K562 (cell line): ENCODE measurements around the gene SGK1. TPM values are rescaled to one million over a fixed set of nuclear protein-coding genes. Genes with fewer than 3 reads are reported as not detected.

Experiments
- ATAC-seq: fragments of 200-7000 bp; cut with Tn5 transposase; 3 replicates; pipeline ENCODE4 v1.9.1; 2020; ENCODE audit warnings: moderate library complexity
- BruUV-seq: library from RNA; stranded (reverse); fragments of 400-500 nt; replicated peaks from 2 replicates; lab custom pipeline; 2021; lab: Mats Ljungman, UMichigan
- CTCF ChIA-PET: fragments of 300-600 bp; formaldehyde crosslinking; extraction: SDS; loops from one replicate; lab custom pipeline; 2021; ENCODE audit warnings: low intra/inter-chr PET ratio; lab: Yijun Ruan, JAX
- POLR2A ChIA-PET: fragments of 300-600, 350-650 bp; sonication (Branson Sonifier 250); formaldehyde crosslinking; extraction: SDS; loops from one replicate; lab custom pipeline; 2021; ENCODE audit warnings: antibody characterized with exemption, inconsistent platforms; lab: Yijun Ruan, JAX
- DNase-seq, 4 experiments: peaks; one replicate each; pipeline versions ENCODE4 v3.0.0 to v3.0.0-alpha.2; 2011 to 2018; ENCODE audit warnings: low spot score in 3 of 4, mixed read lengths in 3 of 4; ENCODE audit errors: extremely low read depth in 1 of 4
- FAIRE-seq: peaks from 2 replicates; lab custom pipeline; 2011; peaks lifted over from hg19 to GRCh38; lab: Jason Lieb, UNC
- H2AFZ ChIP-seq: 2 replicates; pipeline ENCODE4 v1.6.0; 2011; ENCODE audit warnings: low read depth, low read length, control low read depth, inconsistent platforms
- H3K27ac ChIP-seq: fragments of 200-600 bp; 3 replicates; pipeline ENCODE4 v1.8.0; 2011; ENCODE audit warnings: low read depth, mild to moderate bottlenecking, control low read depth, inconsistent platforms, low read length, moderate library complexity, mixed read lengths; ENCODE audit errors: extremely low read depth
- H3K27me3 ChIP-seq, 2 experiments: fragments of 300-600 bp in 1 of 2; 2 replicates in 1 of 2; 3 replicates in 1 of 2; pipeline versions ENCODE4 v1.6.0 to v1.8.0; 2011; ENCODE audit warnings: inconsistent platforms in 2 of 2, low read length in 2 of 2, mild to moderate bottlenecking in 1 of 2, mixed read lengths in 1 of 2, moderate library complexity in 1 of 2; ENCODE audit not compliant: control insufficient read depth in 2 of 2, insufficient read depth in 2 of 2
- H3K36me3 ChIP-seq: fragments of 300-600 bp; 3 replicates; pipeline ENCODE4 v1.8.0; 2011; ENCODE audit warnings: mild to moderate bottlenecking, low read length, inconsistent platforms; ENCODE audit not compliant: control insufficient read depth, insufficient read depth
- H3K4me1 ChIP-seq, 2 experiments: fragments of 200-600 bp in 1 of 2; replicated peaks in 1 of 2; 2 replicates in 1 of 2; 3 replicates in 1 of 2; pipeline versions ENCODE4 v1.5.1 to v1.8.0; 2011; ENCODE audit warnings: inconsistent platforms in 2 of 2, low read length in 2 of 2, mild to moderate bottlenecking in 1 of 2, mixed read lengths in 1 of 2, moderate library complexity in 1 of 2; ENCODE audit not compliant: control insufficient read depth in 2 of 2, insufficient read depth in 2 of 2
- H3K4me2 ChIP-seq: 2 replicates; pipeline ENCODE4 v1.6.1; 2011; ENCODE audit warnings: low read length, control low read depth, inconsistent platforms, mixed read lengths; ENCODE audit not compliant: insufficient read depth
- H3K4me3 ChIP-seq: fragments of 200-600 bp; sonication (generic), shearing (Covaris generic); 2 replicates; pipeline ENCODE4 v1.5.1; 2016; ENCODE audit warnings: control low read depth, inconsistent platforms
- H3K79me2 ChIP-seq: fragments of 200-600 bp; 3 replicates; pipeline ENCODE4 v1.8.0; 2011; ENCODE audit warnings: low read length, inconsistent platforms; ENCODE audit not compliant: control insufficient read depth, insufficient read depth
- H3K9ac ChIP-seq, 2 experiments: 2 replicates each; pipeline versions ENCODE4 v1.6.0 to v1.6.1; 2011; ENCODE audit warnings: low read depth in 2 of 2, low read length in 2 of 2, control low read depth in 1 of 2, inconsistent platforms in 1 of 2, mild to moderate bottlenecking in 1 of 2, mixed read lengths in 1 of 2; ENCODE audit not compliant: insufficient read depth in 1 of 2
- H3K9me1 ChIP-seq: one replicate; pipeline ENCODE4 v1.6.0; 2011; ENCODE audit warnings: inconsistent platforms, mild to moderate bottlenecking, low read length, moderate library complexity; ENCODE audit not compliant: control insufficient read depth, insufficient read depth
- H3K9me3 ChIP-seq: replicated peaks from 2 replicates; pipeline ENCODE4 v1.5.1; 2011; ENCODE audit warnings: low read depth, low read length, inconsistent platforms; ENCODE audit not compliant: control insufficient read depth, insufficient read depth
- H4K20me1 ChIP-seq: replicated peaks from 2 replicates; pipeline ENCODE4 v1.6.1; 2011; ENCODE audit warnings: low read length, inconsistent platforms, mixed read lengths; ENCODE audit not compliant: control insufficient read depth, insufficient read depth
- CREB5 ChIP-seq: fragments of 250-450 bp; sonication (Bioruptor Pico); IDR thresholded peaks from 2 replicates; pipeline ENCODE4 v1.5.0; 2020; ENCODE audit warnings: mild to moderate bottlenecking
- MEIS2 ChIP-seq: fragments of 450-650 bp; IDR thresholded peaks from 2 replicates; pipeline ENCODE4 v1.6.1; 2014; ENCODE audit warnings: mild to moderate bottlenecking; ENCODE audit not compliant: partially characterized antibody
- MGA ChIP-seq: fragments of 450-650 bp; IDR thresholded peaks from 2 replicates; pipeline ENCODE4 v1.6.1; 2016; ENCODE audit warnings: mild to moderate bottlenecking, moderate library complexity
- MLX ChIP-seq, 2 experiments: fragments of 450-650 bp in 1 of 2; sonication (generic) in 1 of 2; formaldehyde crosslinking; conservative IDR thresholded peaks; 2 replicates each; pipeline versions ENCODE4 v1.4.0 to v1.8.1; 2020 to 2022; ENCODE audit warnings: mild to moderate bottlenecking in 1 of 2, missing genetic modification reagents in 1 of 2
- PHF20 ChIP-seq: fragments of 450-650 bp; IDR thresholded peaks from 2 replicates; pipeline ENCODE4 v1.6.1; 2018; ENCODE audit not compliant: partially characterized antibody
- PTBP1 ChIP-seq: fragments of 200-400 bp; formaldehyde crosslinking; IDR thresholded peaks from 2 replicates; pipeline ENCODE4 v1.6.1; 2017; ENCODE audit warnings: low read depth, low read length
- PURB ChIP-seq: sonication (generic); formaldehyde crosslinking; IDR thresholded peaks from 2 replicates; pipeline ENCODE4 v1.9.0; 2021; ENCODE audit warnings: low read depth, mild to moderate bottlenecking, missing genetic modification reagents
- SMARCC2 ChIP-seq: fragments of 450-650 bp; IDR thresholded peaks from 2 replicates; pipeline ENCODE4 v1.6.1; 2017; ENCODE audit warnings: antibody characterized with exemption, moderate library complexity, mild to moderate bottlenecking, low read depth
- WGBS: fragments of 100-300 bp; shearing (Covaris generic); methylation state at CpG from one replicate; pipeline ENCODE4 v1.1.6; 2016; ENCODE audit warnings: low coverage, mixed read lengths; ENCODE audit not compliant: insufficient coverage; ENCODE audit errors: missing lambda C conversion rate; 5-methylcytosine and 5-hydroxymethylcytosine counted together
- in situ Hi-C: fragments of 300-500 bp; cut with MboI; formaldehyde crosslinking; loops from 4 replicates; pipeline ENCODE4 v1.15.0; 2018; ENCODE audit warnings: inconsistent platforms, mixed read lengths
- intact Hi-C: fragments of 100-400 bp; cut with micrococcal nuclease; formaldehyde crosslinking; loops from 2 replicates; pipeline ENCODE4 v1.14.2; 2022
- polyA plus RNA-seq, 8 experiments: library from polyadenylated mRNA; depleted of rRNA in 4 of 8; stranded (reverse) in 5 of 8; unstranded in 3 of 8; fragments of >200 nt; fragmentation: Nextera tagmentation in 2 of 8; fragmentation: Illumina TruSeq in 1 of 8; extraction: Ambion mirVana in 2 of 8; extraction: Trizol in 1 of 8; gene quantifications; 2 replicates each; pipeline versions ENCODE4 v1.2.1 to v1.2.3, GENCODE V29; 2011 to 2014; ENCODE audit warnings: inconsistent platforms in 1 of 8, missing spikeins in 1 of 8
- total RNA-seq, 7 experiments: library from RNA; depleted of rRNA in 6 of 7; stranded (reverse); fragments of >200 nt in 6 of 7; fragmentation: Illumina TruSeq in 2 of 7; extraction: Trizol in 2 of 7; gene quantifications; 2 replicates each; pipeline versions ENCODE4 v1.2.1 to v1.2.3, GENCODE V29; 2011 to 2021; ENCODE audit warnings: low replicate concordance in 1 of 7

The SGK1 gene
- total and polyA plus RNA-seq, 9 of the 15 experiments (the other 6 are each of a cell fraction or from before 2014, with no cell fraction given): 3.5 to 7.2 (median 3.9) TPM

GRCh38 chr6:134247844-134248580 lies 69.9 kb downstream of the SGK1 start:
- no peaks in the 10 kb centered on the region for H3K79me2 ChIP-seq
- WGBS: 29% methylated on average over 3 of the region's 4 CpGs
- no peaks in the 10 kb centered on the region for H3K9me3 ChIP-seq
- H3K27me3 ChIP-seq: no peaks in the 10 kb centered on the region
- no peak overlapping the region for H2AFZ ChIP-seq
- CTCF ChIA-PET: no interaction called here
- no peaks in the 10 kb centered on the region for H3K9me1 ChIP-seq
- DNase-seq: no peak
- no peaks in the 10 kb centered on the region for H3K4me1 ChIP-seq
- ATAC-seq: no peak
- FAIRE-seq: no peak
- H3K4me2 ChIP-seq: no peak overlapping the region
- BruUV-seq: no TSS peak
- intact Hi-C loops (no loop called here), in situ Hi-C loops (no loop called here)
- no peaks in the 10 kb centered on the region for H3K36me3 ChIP-seq
- POLR2A ChIA-PET: no interaction called here
- no peak overlapping the region for H3K4me3 ChIP-seq
- H3K9ac ChIP-seq: no peak overlapping the region
- H3K27ac ChIP-seq: no peak overlapping the region
- no peaks in the 10 kb centered on the region for H4K20me1 ChIP-seq
- no peak for TF ChIP-seq MLX (CRISPR knock-in tag; conservative IDR thresholded peaks at IDR 0.05)
- no peak for TF ChIP-seq MGA
- no peak for TF ChIP-seq CREB5 (CRISPR knock-in tag)
- TF ChIP-seq SMARCC2: no peak
- no peak for TF ChIP-seq MEIS2
- no peak for TF ChIP-seq PURB (CRISPR knock-in tag)
- no peak for TF ChIP-seq PTBP1
- no peak for TF ChIP-seq PHF20
